H9 (cell line): ENCODE results near the gene THRB. TPM values are rescaled to one million over a fixed set of nuclear protein-coding genes. Genes with fewer than 3 reads are reported as not detected.

Experiments
- DNase-seq: peaks from one replicate; pipeline ENCODE4 v3.0.0-alpha.2; 2017
- H2AFZ ChIP-seq: one replicate; pipeline ENCODE4 v1.6.1; 2013; ENCODE audit warnings: mild to moderate bottlenecking, low read length, control low read depth, moderate library complexity
- H2AK5ac ChIP-seq: 2 replicates; pipeline ENCODE4 v1.6.1; 2013; ENCODE audit warnings: low read length, control low read depth, mixed read lengths; ENCODE audit not compliant: insufficient read length
- H2BK120ac ChIP-seq: one replicate; pipeline ENCODE4 v1.6.1; 2013; ENCODE audit warnings: low read depth, mild to moderate bottlenecking, low read length, control low read depth, inconsistent platforms; ENCODE audit not compliant: poor library complexity, severe bottlenecking
- H2BK12ac ChIP-seq: 2 replicates; pipeline ENCODE4 v1.6.1; 2013; ENCODE audit warnings: low read length, control low read depth, mixed read lengths, low read depth; ENCODE audit not compliant: insufficient read length
- H2BK15ac ChIP-seq: 2 replicates; pipeline ENCODE4 v1.6.1; 2013; ENCODE audit warnings: low read depth, low read length, control low read depth
- H2BK20ac ChIP-seq: one replicate; pipeline ENCODE4 v1.6.1; 2013; ENCODE audit warnings: low read depth, mild to moderate bottlenecking, low read length, control low read depth, inconsistent platforms; ENCODE audit not compliant: poor library complexity, severe bottlenecking
- H2BK5ac ChIP-seq: 2 replicates; pipeline ENCODE4 v1.6.1; 2013; ENCODE audit warnings: low read length, control low read depth, mixed read lengths; ENCODE audit not compliant: insufficient read length
- H3K14ac ChIP-seq: 2 replicates; pipeline ENCODE4 v1.6.1; 2013; ENCODE audit warnings: low read length, control low read depth; ENCODE audit not compliant: insufficient read depth
- H3K18ac ChIP-seq: 2 replicates; pipeline ENCODE4 v1.6.1; 2013; ENCODE audit warnings: low read depth, mild to moderate bottlenecking, mixed read lengths, low read length, control low read depth; ENCODE audit not compliant: insufficient read length
- H3K23ac ChIP-seq: 2 replicates; pipeline ENCODE4 v1.6.1; 2013; ENCODE audit warnings: low read length, control low read depth, mixed read lengths, low read depth; ENCODE audit not compliant: insufficient read length
- H3K23me2 ChIP-seq: 2 replicates; pipeline ENCODE4 v1.6.1; 2013; ENCODE audit warnings: low read depth, mild to moderate bottlenecking, mixed read lengths, low read length, control low read depth; ENCODE audit not compliant: insufficient read length, poor library complexity, severe bottlenecking
- H3K27ac ChIP-seq: 2 replicates; pipeline ENCODE4 v1.5.1; 2013; ENCODE audit warnings: low read length, control low read depth, mixed read lengths, low read depth; ENCODE audit not compliant: insufficient read length
- H3K27me3 ChIP-seq: 2 replicates; pipeline ENCODE4 v1.6.1; 2013; ENCODE audit warnings: low read length, control low read depth, inconsistent platforms; ENCODE audit not compliant: insufficient read depth
- H3K4ac ChIP-seq: 2 replicates; pipeline ENCODE4 v1.6.1; 2013; ENCODE audit warnings: low read depth, mild to moderate bottlenecking, control low read depth, inconsistent platforms, low read length, moderate library complexity
- H3K4me1 ChIP-seq: 2 replicates; pipeline ENCODE4 v1.6.1; 2013; ENCODE audit warnings: low read length, control low read depth, inconsistent platforms; ENCODE audit not compliant: insufficient read depth
- H3K4me2 ChIP-seq: 2 replicates; pipeline ENCODE4 v1.6.1; 2013; ENCODE audit warnings: low read length, control low read depth, mixed read lengths; ENCODE audit not compliant: insufficient read length, insufficient read depth
- H3K56ac ChIP-seq: 2 replicates; pipeline ENCODE4 v1.6.1; 2013; ENCODE audit warnings: low read depth, mild to moderate bottlenecking, mixed read lengths, low read length, control low read depth; ENCODE audit not compliant: insufficient read length
- H3K79me1 ChIP-seq: 2 replicates; pipeline ENCODE4 v1.6.1; 2013; ENCODE audit warnings: low read depth, mild to moderate bottlenecking, moderate library complexity, low read length, control low read depth, inconsistent platforms; ENCODE audit not compliant: insufficient read depth, poor library complexity, severe bottlenecking
- H3K79me2 ChIP-seq: 2 replicates; pipeline ENCODE4 v1.6.1; 2013; ENCODE audit warnings: low read length, control low read depth, inconsistent platforms; ENCODE audit not compliant: insufficient read depth
- H3K9ac ChIP-seq: 2 replicates; pipeline ENCODE4 v1.6.1; 2013; ENCODE audit warnings: low read length, control low read depth, mixed read lengths; ENCODE audit not compliant: insufficient read length; ENCODE audit errors: extremely low read depth
- H3K9me3 ChIP-seq: one replicate; pipeline ENCODE4 v1.6.1; 2013; ENCODE audit warnings: low read depth, low read length, inconsistent platforms; ENCODE audit not compliant: control insufficient read depth
- H3T11ph ChIP-seq: one replicate; pipeline ENCODE4 v1.6.1; 2013; ENCODE audit warnings: mild to moderate bottlenecking, low read length, control low read depth, inconsistent platforms
- H4K20me1 ChIP-seq: one replicate; pipeline ENCODE4 v1.6.1; 2013; ENCODE audit not compliant: control insufficient read depth, insufficient read length, insufficient read depth
- H4K5ac ChIP-seq: 2 replicates; pipeline ENCODE4 v1.6.1; 2013; ENCODE audit warnings: low read depth, mild to moderate bottlenecking, mixed read lengths, low read length, control low read depth; ENCODE audit not compliant: insufficient read length
- H4K8ac ChIP-seq: replicated peaks from 2 replicates; pipeline ENCODE4 v1.6.1; 2013; ENCODE audit warnings: low read length, control low read depth, mixed read lengths, low read depth; ENCODE audit not compliant: insufficient read length
- H4K91ac ChIP-seq: 2 replicates; pipeline ENCODE4 v1.6.1; 2013; ENCODE audit warnings: low read depth, mild to moderate bottlenecking, moderate library complexity, mixed read lengths, low read length, control low read depth; ENCODE audit not compliant: insufficient read length
- H3K27ac Mint-ChIP-seq, 3 experiments: 2 replicates in 2 of 3; 3 replicates in 1 of 3; pipeline ENCODE4 v1.8.0; 2020 to 2021; ENCODE audit warnings: mixed read lengths in 3 of 3, mild to moderate bottlenecking in 1 of 3, moderate library complexity in 1 of 3
- H3K27me3 Mint-ChIP-seq: 2 replicates; pipeline ENCODE4 v1.8.0; 2021; ENCODE audit warnings: low read depth, mild to moderate bottlenecking, moderate library complexity, mixed read lengths
- H3K36me3 Mint-ChIP-seq, 3 experiments: 2 replicates in 2 of 3; 3 replicates in 1 of 3; pipeline ENCODE4 v1.8.0; 2020 to 2021; ENCODE audit warnings: low read depth in 3 of 3, mixed read lengths in 3 of 3; ENCODE audit not compliant: insufficient read depth in 1 of 3
- H3K4me1 Mint-ChIP-seq, 2 experiments: 2 replicates each; pipeline ENCODE4 v1.8.0; 2020; ENCODE audit warnings: mixed read lengths in 2 of 2
- H3K4me3 Mint-ChIP-seq, 2 experiments: 2 replicates in 1 of 2; 3 replicates in 1 of 2; pipeline ENCODE4 v1.8.0; 2020 to 2021; ENCODE audit warnings: mild to moderate bottlenecking in 2 of 2, mixed read lengths in 2 of 2, moderate library complexity in 1 of 2
- H3K9me3 Mint-ChIP-seq, 2 experiments: 2 replicates in 1 of 2; 3 replicates in 1 of 2; pipeline ENCODE4 v1.8.0; 2020; ENCODE audit warnings: mild to moderate bottlenecking in 2 of 2, mixed read lengths in 2 of 2, moderate library complexity in 1 of 2
- CTCF ChIP-seq: fragments of 200-600 bp; sonication (generic); conservative IDR thresholded peaks from 3 replicates; pipeline ENCODE4 v1.8.0; 2021; ENCODE audit warnings: antibody characterized with exemption, mild to moderate bottlenecking
- total RNA-seq: library from RNA; stranded (reverse); gene quantifications from 2 replicates; pipeline ENCODE4 v1.2.1, GENCODE V29; 2021

THRB gene
- total RNA-seq, 1 experiment from 2014 or later, result 8.6 TPM

DNA sequence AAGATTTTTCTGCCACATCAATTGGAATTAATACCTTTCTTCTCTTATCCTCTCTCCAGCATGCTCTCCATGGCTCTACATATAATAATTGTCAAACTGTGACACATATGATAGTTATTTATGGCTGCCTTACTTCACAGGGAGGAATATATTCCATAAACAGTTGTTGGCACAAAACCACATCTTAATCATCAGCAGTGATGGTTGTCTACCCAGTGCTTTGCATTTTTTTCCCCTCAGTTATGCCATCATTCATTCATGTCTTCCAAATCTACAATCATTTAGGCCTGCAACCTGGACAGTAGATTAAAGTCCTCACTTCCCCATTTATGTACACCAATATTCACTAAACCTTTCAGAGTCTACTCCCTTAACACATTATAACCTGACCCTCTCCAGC lies 107.7 kb downstream of the THRB start:
- H2BK120ac ChIP-seq, result no peak overlapping the region
- peaks cover 12% of the 10 kb centered on the region in 2 experiments for H3K4me1 Mint-ChIP-seq
- no peaks in the 10 kb centered on the region for H3K79me2 ChIP-seq
- no peaks in the 10 kb centered on the region for H3K27me3 Mint-ChIP-seq
- H4K8ac ChIP-seq, result no peak overlapping the region
- H3K18ac ChIP-seq, result no peak overlapping the region
- H3K4ac ChIP-seq, result no peak overlapping the region
- H2BK20ac ChIP-seq, result no peak overlapping the region
- no peak overlapping the region for H2AFZ ChIP-seq
- H2BK15ac ChIP-seq, result no peak overlapping the region
- H3K79me1 ChIP-seq, result no peaks in the 10 kb centered on the region
- H3T11ph ChIP-seq, result no peak overlapping the region
- H3K9me3 Mint-ChIP-seq, result no peaks in the 10 kb centered on the region
- no peak overlapping the region for H4K91ac ChIP-seq
- H3K27ac Mint-ChIP-seq, result no peak overlapping the region
- H2AK5ac ChIP-seq, result no peak overlapping the region
- H3K36me3 Mint-ChIP-seq, result no peaks in the 10 kb centered on the region
- H2BK12ac ChIP-seq, result no peak overlapping the region
- H4K20me1 ChIP-seq, result no peaks in the 10 kb centered on the region
- no peak overlapping the region for H4K5ac ChIP-seq
- no peak overlapping the region for H3K9ac ChIP-seq
- DNase-seq, result no peak
- no peaks in the 10 kb centered on the region for H3K23me2 ChIP-seq
- H3K4me3 Mint-ChIP-seq, result no peak overlapping the region
- TF ChIP-seq CTCF, result no peak
- H3K56ac ChIP-seq, result no peak overlapping the region
- no peak overlapping the region for H3K27ac ChIP-seq
- no peak overlapping the region for H3K23ac ChIP-seq
- no peaks in the 10 kb centered on the region for H3K27me3 ChIP-seq
- no peak overlapping the region for H2BK5ac ChIP-seq
- no peaks in the 10 kb centered on the region for H3K9me3 ChIP-seq
- peaks cover 5% of the 10 kb centered on the region; the same call in 1 of the 2 replicates for H3K4me1 ChIP-seq
- no peak overlapping the region for H3K14ac ChIP-seq
- no peak overlapping the region for H3K4me2 ChIP-seq
